Fibroblast of lung (primary cell): Measurements from ENCODE around the gene BMS1.
"Not testable (repeated sequence)": the region's sequence is repeated elsewhere in the genome, so short reads cannot be mapped to it uniquely, and the experiment has no call there.

Experiments used
- CTCF ChIP-seq, 2 donors: IDR thresholded peaks in 1 of 2; conservative IDR thresholded peaks in 1 of 2; 1 replicate in 1 of 2; 2 replicates in 1 of 2; pipeline ENCODE4 v1.5.1; 2011 to 2012; ENCODE audit warnings: low read length in 2 of 2, control low read depth in 1 of 2, inconsistent platforms in 1 of 2, low read depth in 1 of 2, mild to moderate bottlenecking in 1 of 2
- EZH2 ChIP-seq: IDR thresholded peaks from 2 replicates; pipeline ENCODE4 v1.5.1; 2012; ENCODE audit warnings: low read length, control low read depth, mild to moderate bottlenecking; ENCODE audit errors: missing control alignments

DNA sequence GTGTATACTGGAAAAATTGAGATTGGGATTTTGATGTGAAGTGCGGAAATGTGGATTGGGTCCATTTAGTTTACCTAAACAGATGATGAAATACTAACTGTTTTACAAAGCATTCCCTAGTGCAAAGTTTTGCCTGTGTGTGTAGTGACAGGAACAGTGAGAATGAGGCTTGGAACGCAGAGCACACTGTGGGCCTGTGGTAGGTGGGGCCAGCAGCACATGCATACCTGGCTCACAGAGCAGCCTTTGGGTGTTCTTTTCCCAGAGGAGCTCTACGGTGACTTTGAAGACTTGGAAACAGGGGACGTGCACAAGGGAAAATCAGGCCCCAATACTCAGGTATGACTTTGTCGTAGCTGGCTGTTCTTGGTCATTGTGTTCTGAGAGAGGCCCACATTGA lies 33.7 kb downstream of the BMS1 start:
- TF ChIP-seq CTCF (conservative IDR thresholded peaks at IDR 0.05 in 1 of 2, IDR thresholded peaks at IDR 0.05 in 1 of 2; ENCODE audit: low read depth in 1 of 2, low read length in 2 of 2); EZH2: not testable (repeated sequence)
